HG02852 (cell line): Measurements from ENCODE around the gene AKAP8L.

Source experiments
- ATAC-seq: cut with Tn5 transposase; IDR thresholded peaks from one replicate; pipeline ENCODE4 v1.9.1; 2021; ENCODE audit warnings: mild to moderate bottlenecking, moderate library complexity; ENCODE audit not compliant: unreplicated experiment

Gene AKAP8L

DNA sequence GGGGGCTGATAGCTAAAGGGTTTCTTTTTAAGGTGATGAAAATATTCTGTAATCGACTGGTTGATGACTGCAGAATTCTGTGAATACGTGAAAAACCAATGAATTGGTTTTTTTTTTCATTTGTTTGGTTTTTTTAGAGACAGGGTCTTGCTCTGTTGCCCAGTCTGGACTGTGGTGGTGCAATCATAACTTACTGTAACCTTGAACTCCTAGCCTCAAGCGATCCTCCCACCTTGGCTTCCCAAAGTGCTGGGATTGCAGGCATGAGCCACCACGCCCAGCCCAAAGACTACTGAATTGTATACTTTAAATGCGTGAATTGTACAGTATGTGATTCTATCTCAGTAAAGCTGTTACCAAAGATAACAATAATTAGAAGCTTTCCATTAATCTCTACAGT is 24.4 kb downstream of the AKAP8L start:
- ATAC-seq, result no peak

DNA sequence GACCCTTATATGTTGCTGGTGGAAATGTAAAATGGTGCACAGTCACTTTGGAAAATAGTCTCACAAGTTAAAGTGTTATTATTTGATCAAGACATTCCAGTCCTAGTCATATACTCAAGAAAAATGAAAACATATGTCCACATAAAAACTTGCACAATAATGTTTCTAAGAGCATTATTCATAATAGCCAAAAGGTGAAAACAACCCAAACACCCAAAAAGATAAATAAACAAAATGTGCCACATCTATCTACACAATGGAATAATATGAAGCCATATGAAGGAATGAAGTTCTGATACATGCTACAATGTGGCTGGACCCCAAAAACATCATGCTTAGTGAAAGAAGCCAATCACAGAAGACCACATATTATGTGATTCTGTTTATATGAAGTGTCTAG is 24.8 kb downstream of the AKAP8L start:
- no peak for ATAC-seq

GRCh38 chr19:15390814-15391213 is 28.0 kb downstream of the AKAP8L start:
- ATAC-seq, result no peak

DNA sequence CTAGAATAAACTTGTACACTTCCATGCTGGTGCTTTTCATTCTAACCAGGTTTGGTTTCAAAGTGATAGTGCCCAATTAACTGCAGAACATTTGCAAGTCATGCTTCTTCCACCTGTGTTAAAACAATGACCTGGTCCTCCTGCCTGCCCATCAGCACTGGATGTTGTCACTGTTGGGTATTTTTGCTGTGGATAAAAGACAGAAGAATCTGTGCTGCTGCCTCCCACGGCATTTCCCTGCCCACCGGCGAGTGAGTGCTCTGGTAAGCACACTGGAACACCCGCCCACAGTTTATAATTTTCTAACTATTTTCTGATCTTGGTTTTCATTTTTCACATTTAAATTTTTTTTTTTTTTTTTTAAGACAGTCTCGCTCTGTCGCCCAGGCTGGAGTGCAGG is 36.9 kb downstream of the AKAP8L start:
- ATAC-seq, result no peak

DNA sequence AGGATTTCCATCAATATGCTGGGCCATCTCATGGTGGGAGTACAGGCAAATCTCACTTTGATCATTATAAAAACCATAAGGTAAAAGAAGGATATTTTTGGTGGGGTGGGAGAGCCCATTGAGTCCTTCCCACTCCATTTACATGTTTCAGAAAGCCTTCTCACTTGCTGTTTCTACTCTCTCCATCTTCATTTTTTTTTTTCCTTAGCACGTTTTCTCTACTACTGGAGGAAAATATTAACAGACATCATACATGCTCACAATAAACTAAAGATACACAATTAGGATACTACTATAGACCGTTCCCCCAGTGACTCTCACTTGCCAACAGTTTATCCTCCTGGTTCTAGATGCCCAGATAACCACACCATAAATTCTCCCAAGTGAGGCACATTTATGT is 37.4 kb downstream of the AKAP8L start:
- ATAC-seq, result no peak

DNA sequence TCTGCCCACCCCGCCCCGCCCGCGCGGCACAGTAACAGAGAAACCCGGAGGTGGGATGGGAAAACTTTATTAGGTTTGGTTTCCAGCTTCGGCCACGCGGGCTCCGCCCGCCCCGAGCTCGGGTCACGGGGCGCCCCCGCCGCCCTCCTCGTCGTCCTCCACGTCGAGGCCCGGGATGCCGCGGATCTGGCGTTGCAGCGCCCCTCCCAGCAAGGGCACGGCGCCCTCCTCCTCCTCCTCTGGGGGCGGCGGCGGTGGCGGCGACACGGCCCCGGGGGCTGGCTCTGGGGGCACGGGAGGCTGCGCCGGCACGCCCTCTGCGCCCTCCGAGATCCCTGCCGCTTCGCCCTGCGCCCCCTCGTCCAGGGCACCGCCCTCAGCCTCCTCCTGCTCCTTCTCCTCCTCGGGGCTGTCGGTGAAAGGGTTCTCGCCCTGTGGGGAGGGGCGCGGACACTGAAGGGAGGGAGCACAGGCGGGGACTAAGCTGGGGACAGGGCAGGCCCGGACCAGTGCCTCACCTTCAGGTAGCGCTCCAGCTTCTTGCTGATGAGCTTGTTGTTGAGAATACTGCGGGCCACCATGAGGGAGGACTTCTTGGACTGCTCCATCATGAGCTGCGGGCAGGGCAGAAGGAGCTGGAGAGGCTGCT is 38.7 kb downstream of the AKAP8L start:
- ATAC-seq, result peak; percentile 10

- ATAC-seq, result peak; percentile 86
These were observed 39.4 kb downstream of the AKAP8L start, which contains the start of gene AKAP8 for GRCh38 chr19:15379083-15379998. Gene AKAP8 (minus strand): TSS chr19:15379787. CDS start chr19:15379731, 56 bp downstream.

GRCh38 chr19:15378534-15379082 is 40.2 kb downstream of the AKAP8L start:
- no peak for ATAC-seq

DNA sequence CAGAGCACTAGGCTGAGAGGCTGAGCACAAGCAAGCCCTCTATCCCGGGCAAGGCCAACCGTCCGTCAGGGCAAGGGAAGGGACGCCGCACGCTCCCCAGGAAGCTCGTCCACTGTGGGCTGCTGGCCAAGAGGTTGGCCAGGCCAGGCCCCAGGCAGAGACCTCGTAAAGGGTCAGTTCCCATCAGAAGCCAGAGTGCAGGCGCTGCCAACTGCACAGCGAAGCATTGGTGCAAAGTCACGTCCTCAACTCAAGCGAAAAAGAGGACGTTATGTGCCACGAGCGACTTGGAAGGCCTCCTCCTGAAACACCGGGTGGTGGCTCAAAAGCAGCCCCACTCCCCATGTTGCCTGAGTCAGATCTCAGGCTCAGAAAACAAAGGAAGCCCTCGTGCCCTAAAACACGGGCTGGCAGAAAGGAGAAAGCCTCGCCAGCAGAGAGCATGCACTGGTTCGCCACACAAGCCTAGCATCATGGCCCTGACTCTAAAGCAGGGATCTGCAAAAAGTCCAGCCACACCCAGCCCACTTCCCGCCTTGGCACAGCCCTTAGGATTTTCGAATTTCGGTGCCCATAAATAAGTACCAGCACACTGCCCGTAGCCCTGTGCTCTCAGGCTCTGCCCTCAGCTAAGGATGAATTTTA is 43.9 kb downstream of the AKAP8L start:
- ATAC-seq, result no peak

GRCh38 chr19:15374105-15374651 is 44.6 kb downstream of the AKAP8L start:
- ATAC-seq, result no peak

DNA sequence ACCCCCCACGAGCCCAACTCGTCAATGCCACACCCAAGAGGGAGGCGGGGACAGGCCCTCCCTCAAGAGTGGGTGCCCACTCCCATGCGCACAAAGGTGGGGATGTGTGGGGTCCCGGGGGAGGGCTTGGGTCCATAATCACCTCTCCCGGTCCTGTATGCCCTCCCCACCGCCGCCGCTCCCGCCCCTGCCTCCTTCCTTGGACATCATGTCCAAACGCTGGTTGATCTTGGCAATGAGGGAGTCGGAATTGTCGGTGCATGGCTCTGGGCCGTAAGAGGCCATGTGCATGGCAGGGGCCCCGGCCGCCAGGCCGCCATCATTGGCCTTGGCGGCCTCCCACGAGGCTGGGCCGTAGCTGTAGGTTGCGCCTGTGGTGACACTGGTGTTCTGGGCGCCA is 45.1 kb downstream of the AKAP8L start:
- no peak for ATAC-seq

GRCh38 chr19:15372891-15373301 is 45.9 kb downstream of the AKAP8L start:
- no peak for ATAC-seq

DNA sequence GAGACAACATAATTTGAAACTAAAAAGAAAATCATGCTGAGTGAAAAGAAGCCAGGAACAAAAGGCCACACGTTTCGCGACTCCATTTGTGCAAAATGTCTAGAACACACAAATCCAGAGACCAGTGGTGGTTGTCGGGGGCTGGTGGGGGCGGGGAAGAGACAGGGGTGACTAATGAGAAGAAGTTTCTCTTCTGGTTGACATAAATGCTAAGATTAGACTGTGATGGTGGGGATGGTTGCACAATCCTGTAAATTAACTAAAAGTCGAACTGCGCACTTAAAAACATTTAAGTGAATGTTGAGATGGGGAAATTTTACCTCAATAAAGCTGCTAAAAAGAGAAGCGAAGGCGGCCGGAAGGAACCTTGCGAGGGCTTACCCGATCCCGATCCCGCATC is 46.3 kb downstream of the AKAP8L start:
- no peak for ATAC-seq

GRCh38 chr19:15371786-15372380 is 46.9 kb downstream of the AKAP8L start:
- no peak for ATAC-seq

GRCh38 chr19:15371119-15371518 is 47.7 kb downstream of the AKAP8L start:
- no peak for ATAC-seq

DNA sequence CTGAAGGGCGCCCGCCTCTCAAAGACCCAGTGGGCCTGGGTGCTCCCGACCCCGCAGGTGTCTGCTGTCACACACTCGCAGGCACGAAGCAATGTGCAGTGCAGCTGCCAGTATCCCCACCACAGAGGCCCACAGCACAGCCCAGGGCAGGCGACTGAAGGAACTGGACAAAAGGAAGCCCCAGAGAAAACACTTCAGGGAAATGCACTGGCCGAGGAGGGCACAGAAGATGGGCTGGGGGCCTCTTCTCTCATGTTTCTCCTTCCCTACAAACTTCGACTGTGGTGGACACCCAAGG is 49.2 kb downstream of the AKAP8L start:
- no peak for ATAC-seq

DNA sequence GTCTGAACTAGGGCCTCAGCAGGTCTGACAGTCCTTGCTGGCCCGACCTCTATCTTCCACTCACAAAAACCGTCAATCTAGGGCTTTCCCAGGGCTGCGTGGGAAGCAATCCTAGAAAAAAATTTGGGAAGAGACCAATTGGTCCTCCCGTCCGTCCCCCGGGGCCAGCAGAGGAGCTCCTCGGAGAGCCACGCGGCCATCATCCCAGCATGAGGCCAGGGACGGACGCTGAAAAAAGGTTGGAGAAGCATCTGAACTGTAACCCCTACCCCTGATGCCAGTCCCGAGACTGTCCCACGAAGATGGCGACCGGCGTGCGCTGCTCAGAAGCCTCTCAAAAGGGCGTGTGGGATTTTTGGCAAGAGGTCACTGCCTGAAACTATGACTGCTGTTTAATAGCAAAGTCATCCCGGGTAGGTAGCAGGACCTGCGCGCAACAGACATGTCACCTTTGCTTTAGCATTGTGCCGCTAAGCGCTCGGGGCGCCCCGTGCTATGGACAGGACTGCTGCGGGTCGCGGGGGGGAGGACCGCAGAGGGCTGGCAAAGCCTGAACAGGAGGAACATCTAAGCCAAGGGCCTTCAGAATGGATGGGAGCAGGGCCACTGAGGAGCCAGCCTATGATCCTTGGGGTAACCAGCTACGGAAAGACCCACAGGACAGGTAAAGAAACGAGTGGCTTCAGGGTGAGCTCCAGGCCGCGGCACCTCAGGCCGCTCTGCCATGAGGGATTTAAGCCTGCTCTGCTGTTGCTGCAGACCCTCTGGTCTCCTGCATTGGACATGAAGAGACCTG is 49.8 kb downstream of the AKAP8L start:
- no peak for ATAC-seq

- no peak for ATAC-seq
These were observed 50.6 kb downstream of the AKAP8L start for GRCh38 chr19:15368051-15368632.

DNA sequence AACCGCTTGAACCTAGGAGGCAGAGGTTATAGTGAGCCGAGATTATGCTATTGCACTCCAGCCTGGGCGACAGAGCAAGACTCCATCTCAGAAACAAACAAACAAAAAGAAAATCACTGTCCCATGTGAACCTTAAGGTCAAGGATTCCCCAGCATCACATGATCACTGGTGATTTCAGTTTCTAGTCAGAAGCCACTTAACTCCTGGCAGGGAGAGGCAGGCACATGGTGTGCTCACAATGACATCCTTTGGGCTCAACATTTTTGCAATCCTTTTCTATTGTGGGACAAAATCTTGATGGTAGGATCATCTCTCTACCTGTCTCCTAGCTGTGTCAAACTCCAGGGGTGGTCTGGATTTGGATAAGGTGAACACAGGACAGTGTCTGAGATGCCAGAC is 51.3 kb downstream of the AKAP8L start:
- ATAC-seq, result no peak

DNA sequence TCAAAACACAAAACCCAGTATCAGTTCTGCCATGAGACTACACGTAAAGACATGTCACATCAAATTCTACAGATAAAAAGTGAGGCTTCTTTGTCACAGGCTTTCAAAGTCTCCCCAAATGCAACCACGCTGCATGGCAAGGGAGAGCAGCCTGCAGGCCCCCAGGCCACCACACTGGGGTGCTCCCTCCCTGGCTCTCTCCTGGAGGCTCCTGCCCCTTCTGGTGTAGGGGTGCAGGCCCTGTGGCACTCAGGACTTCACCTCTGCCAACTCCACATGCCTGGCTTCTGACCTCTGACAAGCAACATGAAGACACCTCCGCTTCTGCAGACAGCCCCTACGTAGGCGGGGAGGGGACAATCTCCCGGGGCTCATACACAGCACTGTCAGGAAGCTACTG is 53.5 kb downstream of the AKAP8L start:
- ATAC-seq, result no peak
